Activated T-cell treated with anti-CD3 and anti-CD28 coated beads, Interleukin-2, amount 50 U/mL, for 72 hours (primary cell): ENCODE measurements around the gene CDH18. TPM values are rescaled to one million over a fixed set of nuclear protein-coding genes. Genes with fewer than 3 reads are reported as not detected.

ENCODE experiments used
- ATAC-seq, 2 donors: fragments of 150-1000 bp; cut with Tn5 transposase; replicated peaks in 1 of 2; 2 replicates each; pipeline ENCODE4 v1.10.0; 2021; ENCODE audit warnings: moderate library complexity in 2 of 2, mild to moderate bottlenecking in 1 of 2
- DNase-seq, 2 donors: peaks; one replicate each; pipeline ENCODE4 v3.0.0; 2021 to 2022; ENCODE audit warnings: mixed read lengths in 1 of 2
- H3K27ac Mint-ChIP-seq: one replicate; pipeline ENCODE4 v1.8.0; 2022; ENCODE audit warnings: mild to moderate bottlenecking, moderate library complexity, mixed read lengths
- H3K27me3 Mint-ChIP-seq: one replicate; pipeline ENCODE4 v1.8.0; 2022; ENCODE audit warnings: low read depth, mixed read lengths
- H3K36me3 Mint-ChIP-seq, 2 donors: one replicate each; pipeline ENCODE4 v1.8.0; 2022; ENCODE audit warnings: mixed read lengths in 2 of 2, mild to moderate bottlenecking in 1 of 2; ENCODE audit not compliant: insufficient read depth in 2 of 2
- H3K4me1 Mint-ChIP-seq: one replicate; pipeline ENCODE4 v1.8.0; 2022; ENCODE audit warnings: low read depth, mixed read lengths
- H3K4me3 Mint-ChIP-seq, 2 donors: one replicate each; pipeline ENCODE4 v1.8.0; 2022; ENCODE audit warnings: mild to moderate bottlenecking in 2 of 2, mixed read lengths in 2 of 2, moderate library complexity in 2 of 2
- H3K9me3 Mint-ChIP-seq, 2 donors: one replicate each; pipeline ENCODE4 v1.8.0; 2022; ENCODE audit warnings: mixed read lengths in 2 of 2
- total RNA-seq, 2 donors: library from RNA; stranded (reverse); gene quantifications; one replicate each; pipeline ENCODE4 v1.2.3, GENCODE V29; 2022

The CDH18 gene
- total RNA-seq, 2 donors from 2014 or later, result not detected

DNA sequence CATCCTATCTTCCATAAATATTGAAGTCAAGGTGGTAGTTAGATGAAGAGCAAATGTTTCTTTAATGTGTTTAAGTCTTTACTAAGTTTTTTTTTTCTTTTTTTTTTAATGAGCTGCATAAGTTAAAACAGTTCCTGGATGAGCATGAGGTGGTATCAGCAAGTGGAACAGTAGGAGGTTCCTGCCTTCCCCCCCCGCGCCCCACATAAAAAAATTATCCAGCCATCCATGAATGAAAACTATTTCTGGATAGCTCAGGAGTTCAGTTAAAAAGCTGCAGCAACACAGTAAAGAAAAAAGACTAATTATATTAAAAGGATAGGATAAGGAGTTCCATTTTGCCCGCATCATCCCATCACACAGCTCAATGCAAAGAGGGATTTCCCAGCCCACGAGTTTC is 349.5 kb downstream of the CDH18 start:
- Mint-ChIP-seq H3K36me3 (no peaks in the 10 kb centered on the region), H3K9me3 (peaks cover 4 to 5% of the 10 kb centered on the region in 2 donors), H3K4me1 (no peaks in the 10 kb centered on the region), H3K27ac (no peak overlapping the region), H3K4me3 (no peak overlapping the region), H3K27me3 (no peaks in the 10 kb centered on the region)
- DNase-seq, result no peak
- no peak for ATAC-seq

DNA sequence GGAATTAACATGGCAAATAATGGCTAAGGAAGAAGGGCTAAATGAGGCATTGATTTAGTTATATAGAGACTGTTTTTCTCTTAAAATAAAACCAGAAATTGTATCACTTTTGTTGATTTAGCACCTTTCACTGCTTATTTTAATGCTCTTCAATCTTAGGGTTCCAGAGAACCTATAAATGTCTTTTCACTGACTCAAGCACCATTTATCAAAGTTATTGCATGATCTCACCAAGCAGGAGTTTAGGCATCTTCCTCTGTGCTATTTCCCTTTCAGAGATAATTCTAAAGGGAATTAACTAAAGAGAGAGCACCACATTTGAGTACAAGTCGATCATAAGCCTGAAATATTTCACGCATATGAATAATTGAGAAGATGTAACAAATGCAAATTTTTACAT is 357.1 kb downstream of the CDH18 start:
- no peak overlapping the region for H3K27ac Mint-ChIP-seq
- H3K27me3 Mint-ChIP-seq, result no peaks in the 10 kb centered on the region
- H3K4me1 Mint-ChIP-seq, result no peaks in the 10 kb centered on the region
- no peak overlapping the region for H3K4me3 Mint-ChIP-seq
- no peak for DNase-seq
- no peak for ATAC-seq
- peaks cover 9 to 13% of the 10 kb centered on the region in 2 donors for H3K9me3 Mint-ChIP-seq
- H3K36me3 Mint-ChIP-seq, result no peaks in the 10 kb centered on the region

DNA sequence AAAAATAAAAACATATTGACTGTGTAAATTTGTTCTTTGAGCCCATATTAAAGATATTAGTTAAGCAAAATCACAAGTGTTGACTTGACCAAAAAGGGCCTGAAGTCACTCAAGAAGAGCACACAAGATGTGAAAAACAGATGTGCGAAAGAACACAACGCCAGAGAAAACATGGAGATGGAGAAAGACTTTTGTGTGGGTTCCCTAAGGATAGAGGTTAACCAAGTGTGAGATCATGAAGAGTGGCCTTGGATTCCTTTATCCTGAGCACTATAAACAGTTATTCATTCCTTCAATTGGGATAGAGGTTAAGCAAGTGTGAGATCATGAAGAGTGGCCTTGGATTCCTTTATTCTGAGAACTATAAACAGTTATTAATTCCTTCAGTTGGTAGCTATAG is 361.8 kb downstream of the CDH18 start:
- no peaks in the 10 kb centered on the region for H3K27me3 Mint-ChIP-seq
- H3K27ac Mint-ChIP-seq, result no peak overlapping the region
- H3K4me3 Mint-ChIP-seq, result no peak overlapping the region
- H3K36me3 Mint-ChIP-seq, result no peaks in the 10 kb centered on the region
- peaks cover 14 to 18% of the 10 kb centered on the region in 2 donors for H3K9me3 Mint-ChIP-seq
- no peaks in the 10 kb centered on the region for H3K4me1 Mint-ChIP-seq
- ATAC-seq, result no peak
- no peak for DNase-seq

DNA sequence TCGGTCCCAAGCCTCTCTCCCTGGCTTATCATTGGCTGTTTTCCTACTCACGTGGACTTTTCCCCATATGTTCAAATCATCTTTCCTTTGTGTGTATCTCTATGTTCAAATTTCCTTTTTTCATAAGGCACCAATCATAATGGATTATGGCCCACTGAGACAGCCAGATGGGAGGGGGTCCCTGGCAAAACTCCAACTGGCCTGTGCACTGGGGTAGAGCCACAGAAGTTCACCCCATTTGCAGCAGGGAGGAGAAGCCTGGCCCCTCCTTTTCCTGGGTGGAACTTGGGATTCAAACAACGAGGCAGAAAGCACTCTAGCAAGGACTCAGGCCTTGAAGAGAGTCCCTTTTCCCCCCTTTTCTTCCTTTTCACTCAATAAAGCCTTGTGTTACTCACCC is 362.4 kb downstream of the CDH18 start:
- no peak overlapping the region for H3K4me3 Mint-ChIP-seq
- no peaks in the 10 kb centered on the region for H3K27me3 Mint-ChIP-seq
- DNase-seq (no peak), ATAC-seq (no peak)
- no peak overlapping the region for H3K27ac Mint-ChIP-seq
- no peaks in the 10 kb centered on the region for H3K36me3 Mint-ChIP-seq
- H3K4me1 Mint-ChIP-seq, result no peaks in the 10 kb centered on the region
- peaks cover 14 to 18% of the 10 kb centered on the region in 2 donors for H3K9me3 Mint-ChIP-seq

DNA sequence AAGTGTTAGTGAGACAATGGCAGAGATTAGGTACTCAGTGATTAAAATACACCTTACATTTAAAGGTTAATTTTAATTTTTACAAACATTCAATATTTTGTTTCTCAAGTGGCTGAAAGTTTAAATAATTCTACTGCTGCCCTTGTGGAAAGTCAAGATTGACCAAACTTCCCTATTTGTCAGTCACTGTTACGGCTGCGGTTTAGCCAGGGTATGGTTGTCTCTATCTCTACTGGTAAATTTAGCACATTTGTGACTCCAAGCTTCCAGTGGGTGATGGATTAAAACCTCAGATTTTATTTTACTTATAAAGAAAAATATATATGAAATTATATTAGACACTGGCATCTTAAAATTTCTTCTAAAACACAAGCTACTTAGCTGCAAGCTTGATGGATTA is 368.4 kb downstream of the CDH18 start:
- no peak for DNase-seq
- Mint-ChIP-seq H3K4me1 (no peaks in the 10 kb centered on the region), H3K27ac (no peak overlapping the region), H3K9me3 (peaks cover 9 to 13% of the 10 kb centered on the region in 2 donors), H3K4me3 (no peak overlapping the region), H3K36me3 (no peaks in the 10 kb centered on the region), H3K27me3 (no peaks in the 10 kb centered on the region)
- no peak for ATAC-seq

DNA sequence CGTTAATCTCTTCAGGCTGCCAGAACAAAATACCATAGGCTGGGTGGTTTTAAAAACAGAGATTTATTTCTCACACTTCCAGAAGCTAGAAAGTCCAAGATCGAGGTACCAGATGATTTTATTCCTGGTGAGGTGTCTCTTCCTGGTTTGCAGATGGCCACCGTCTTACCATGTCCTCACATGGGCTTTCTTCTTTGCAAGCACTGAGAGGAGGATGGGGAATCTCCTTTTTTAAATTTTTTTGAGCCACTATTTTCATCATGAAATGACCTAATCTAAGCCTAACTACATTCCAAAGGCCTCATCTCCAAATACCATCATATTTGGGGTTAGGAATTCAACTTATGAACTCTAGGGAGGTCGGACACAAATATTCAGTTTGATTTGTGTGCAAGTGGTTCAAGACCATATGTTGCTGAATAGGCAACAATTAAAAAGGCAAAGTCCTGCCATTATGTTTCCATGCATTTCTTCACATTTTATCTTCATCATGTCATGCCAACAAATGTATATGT is 371.2 kb downstream of the CDH18 start:
- Mint-ChIP-seq H3K4me1 (no peaks in the 10 kb centered on the region), H3K27me3 (no peaks in the 10 kb centered on the region), H3K9me3 (peaks cover 6 to 9% of the 10 kb centered on the region in 2 donors), H3K27ac (no peak overlapping the region), H3K4me3 (no peak overlapping the region), H3K36me3 (no peaks in the 10 kb centered on the region)
- ATAC-seq (no peak), DNase-seq (no peak)

DNA sequence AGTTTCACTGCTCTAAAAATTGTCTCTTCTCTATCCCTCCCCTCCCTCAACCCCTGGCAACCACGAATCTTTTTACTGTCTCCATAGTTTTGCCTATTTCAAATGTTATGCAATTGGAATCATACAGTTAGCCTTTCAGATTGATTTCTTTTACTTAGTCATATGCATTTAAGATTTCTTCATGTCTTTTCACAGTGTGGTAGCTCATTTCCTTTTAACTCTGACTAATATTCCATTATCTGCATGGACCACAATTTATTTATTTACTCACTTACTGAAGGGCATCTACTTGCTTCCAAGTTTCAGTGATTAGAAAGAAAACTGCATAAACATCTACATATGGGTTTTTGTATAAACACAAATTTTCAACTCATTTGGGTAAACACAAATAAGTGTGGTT is 372.3 kb downstream of the CDH18 start:
- DNase-seq, result no peak
- Mint-ChIP-seq H3K36me3 (no peaks in the 10 kb centered on the region), H3K27me3 (no peaks in the 10 kb centered on the region), H3K4me3 (no peak overlapping the region), H3K27ac (no peak overlapping the region), H3K4me1 (no peaks in the 10 kb centered on the region), H3K9me3 (peaks cover 9 to 14% of the 10 kb centered on the region in 2 donors)
- no peak for ATAC-seq

DNA sequence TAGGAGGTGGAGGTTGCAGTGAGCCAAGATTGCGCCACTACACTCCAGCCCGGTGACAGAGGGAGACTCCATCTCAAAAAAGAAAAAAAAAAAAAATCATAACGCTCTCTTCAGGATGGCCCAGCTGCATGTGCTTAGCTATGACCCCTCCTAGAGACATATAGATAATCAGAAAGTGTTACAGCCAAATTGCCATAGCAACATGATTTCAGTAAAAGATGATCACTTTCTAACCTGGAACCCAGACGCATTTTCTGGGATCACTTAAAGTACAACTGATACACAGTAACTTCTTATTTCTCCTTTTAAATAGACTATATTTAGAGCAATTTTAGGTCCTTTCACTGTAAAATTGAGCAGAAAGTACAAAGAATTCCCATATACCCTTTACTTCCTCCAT is 372.9 kb downstream of the CDH18 start:
- no peak for DNase-seq
- Mint-ChIP-seq H3K27me3 (no peaks in the 10 kb centered on the region), H3K4me1 (no peaks in the 10 kb centered on the region), H3K36me3 (no peaks in the 10 kb centered on the region), H3K9me3 (peaks cover 7 to 11% of the 10 kb centered on the region in 2 donors), H3K27ac (no peak overlapping the region), H3K4me3 (no peak overlapping the region)
- ATAC-seq, result no peak

DNA sequence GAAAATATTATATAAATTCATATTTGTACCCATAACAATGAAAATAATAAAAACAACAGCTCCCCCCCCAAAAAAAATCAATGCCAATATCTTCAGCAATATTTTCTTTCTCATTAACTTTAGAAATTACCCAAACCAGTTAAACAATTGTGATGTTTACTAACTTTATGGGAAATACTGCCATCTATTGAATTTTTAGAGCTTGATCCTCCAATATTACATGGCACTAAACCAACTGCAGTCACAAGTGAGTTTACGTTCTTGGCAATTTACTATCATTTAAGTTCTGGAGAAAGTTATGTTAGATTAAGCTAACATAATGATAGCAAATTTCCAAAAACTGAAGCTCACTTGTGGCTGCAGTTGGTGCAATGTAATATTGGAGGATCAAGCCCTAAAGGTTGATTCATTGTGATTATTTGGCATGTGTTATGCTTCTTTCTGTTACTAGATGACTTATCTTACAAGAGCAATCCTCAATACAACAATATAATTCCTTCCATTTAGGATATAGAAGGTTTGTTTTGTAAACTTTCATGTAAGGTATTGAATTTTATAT is 379.5 kb downstream of the CDH18 start:
- no peak for DNase-seq
- peaks cover 6 to 11% of the 10 kb centered on the region in 2 donors for H3K9me3 Mint-ChIP-seq
- no peaks in the 10 kb centered on the region for H3K27me3 Mint-ChIP-seq
- H3K4me1 Mint-ChIP-seq, result no peaks in the 10 kb centered on the region
- H3K4me3 Mint-ChIP-seq, result no peak overlapping the region
- H3K36me3 Mint-ChIP-seq, result no peaks in the 10 kb centered on the region
- no peak for ATAC-seq
- H3K27ac Mint-ChIP-seq, result no peak overlapping the region

DNA sequence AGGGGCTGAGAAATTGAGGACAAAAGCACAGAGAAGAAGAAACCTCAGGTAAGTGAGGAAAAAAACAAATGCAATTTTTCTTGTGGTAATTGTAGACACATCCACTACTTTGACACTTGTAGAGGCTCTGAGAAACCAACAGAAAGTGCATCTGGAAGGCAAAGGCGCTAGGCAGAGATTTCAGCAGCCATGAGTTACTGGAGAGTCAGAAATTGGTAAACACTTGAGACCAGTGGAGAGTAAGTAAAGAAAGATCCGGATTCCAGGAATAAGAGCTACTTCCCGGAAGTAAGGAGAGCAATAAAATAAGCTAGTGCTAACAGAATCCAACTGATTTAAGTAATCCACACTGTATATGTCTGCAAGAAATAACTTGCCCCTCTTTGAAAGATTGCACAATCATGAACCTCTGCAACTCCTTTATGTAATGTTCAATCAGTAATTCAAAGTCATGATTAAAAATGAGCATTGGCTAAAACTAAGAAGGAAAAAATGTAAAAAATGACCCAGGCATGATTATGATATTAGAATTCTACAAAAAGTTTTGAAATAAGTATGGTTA is 382.1 kb downstream of the CDH18 start:
- Mint-ChIP-seq H3K27me3 (no peaks in the 10 kb centered on the region), H3K9me3 (peaks cover 3 to 8% of the 10 kb centered on the region in 2 donors), H3K4me3 (no peak overlapping the region), H3K4me1 (no peaks in the 10 kb centered on the region), H3K36me3 (no peaks in the 10 kb centered on the region), H3K27ac (no peak overlapping the region)
- no peak for ATAC-seq
- no peak for DNase-seq

DNA sequence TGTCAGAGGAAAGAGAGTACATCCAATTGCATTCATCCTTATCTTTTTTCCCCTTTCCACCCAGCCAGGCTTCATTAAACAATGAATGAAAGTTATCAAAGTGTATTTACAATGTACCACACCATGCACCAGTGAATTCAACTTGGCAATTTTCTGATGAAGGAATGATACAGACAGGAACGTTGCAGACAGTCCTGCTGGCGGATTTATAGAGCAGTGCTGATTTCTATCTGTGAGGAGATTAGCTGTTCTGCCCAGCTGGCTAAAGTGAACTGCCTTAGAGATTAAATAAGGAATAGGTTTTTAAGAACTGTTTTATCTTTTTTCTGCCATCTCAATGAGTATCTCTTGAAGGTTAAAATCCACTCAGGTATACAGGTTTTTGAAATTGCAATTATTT is 403.9 kb downstream of the CDH18 start:
- DNase-seq (no peak), ATAC-seq (no peak)
- Mint-ChIP-seq H3K27ac (no peak overlapping the region), H3K36me3 (peaks cover 0 to 2% of the 10 kb centered on the region in 2 donors), H3K4me3 (no peak overlapping the region), H3K27me3 (no peaks in the 10 kb centered on the region), H3K9me3 (peaks cover 8% of the 10 kb centered on the region in 2 donors), H3K4me1 (no peaks in the 10 kb centered on the region)

DNA sequence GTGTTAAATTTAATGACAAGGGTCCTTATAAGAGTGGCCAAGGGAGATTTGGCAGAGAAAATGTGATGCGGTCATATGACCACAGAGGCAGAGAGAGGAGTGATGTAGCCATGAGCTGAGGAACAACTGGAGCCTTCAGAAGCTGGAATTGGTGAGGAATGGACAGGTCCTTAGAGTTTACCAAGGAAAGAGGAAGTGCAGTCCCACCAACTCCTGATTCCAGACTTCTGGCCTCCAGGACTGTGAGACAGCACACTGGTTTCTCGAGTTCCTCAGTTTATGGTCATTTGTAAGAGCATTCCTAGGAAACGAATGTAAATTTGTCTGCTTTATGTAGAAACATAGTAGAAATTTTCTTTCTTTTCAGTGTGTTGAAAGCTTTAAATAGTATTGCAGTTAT is 410.1 kb downstream of the CDH18 start:
- H3K27ac Mint-ChIP-seq, result no peak overlapping the region

DNA sequence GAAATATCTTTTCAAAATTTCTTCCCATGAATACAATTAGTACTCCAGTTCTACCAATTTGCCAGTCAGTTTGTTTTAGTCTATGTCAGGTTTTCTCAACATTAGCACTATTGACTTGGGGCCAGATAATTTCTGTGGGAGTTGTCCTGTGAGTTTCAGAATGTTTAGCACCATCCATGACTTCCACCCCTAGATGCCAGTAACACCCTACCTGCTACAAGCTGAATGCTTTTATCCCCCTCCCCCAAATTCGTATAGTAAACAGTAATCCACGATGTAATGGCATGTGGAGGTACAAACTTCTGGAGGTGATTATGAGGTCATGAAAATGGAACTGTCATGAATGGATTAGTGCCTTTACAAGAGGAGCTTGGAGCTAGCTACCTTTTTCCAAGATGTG is 420.0 kb downstream of the CDH18 start:
- H3K9me3 Mint-ChIP-seq, result peaks cover 9 to 13% of the 10 kb centered on the region in 2 donors
- no peaks in the 10 kb centered on the region for H3K4me1 Mint-ChIP-seq
- ATAC-seq (no peak), DNase-seq (no peak)
- H3K4me3 Mint-ChIP-seq, result no peak overlapping the region
- no peak overlapping the region for H3K27ac Mint-ChIP-seq
- no peaks in the 10 kb centered on the region for H3K36me3 Mint-ChIP-seq
- no peaks in the 10 kb centered on the region for H3K27me3 Mint-ChIP-seq

More for the DNA sequence above, 410.1 kb downstream of the CDH18 start:
- H3K9me3 Mint-ChIP-seq, result peaks cover 1 to 4% of the 10 kb centered on the region in 2 donors
- no peaks in the 10 kb centered on the region for H3K27me3 Mint-ChIP-seq
- H3K4me1 Mint-ChIP-seq, result no peaks in the 10 kb centered on the region
- ATAC-seq (no peak), DNase-seq (no peak)
- no peaks in the 10 kb centered on the region for H3K36me3 Mint-ChIP-seq
- H3K4me3 Mint-ChIP-seq, result no peak overlapping the region

DNA sequence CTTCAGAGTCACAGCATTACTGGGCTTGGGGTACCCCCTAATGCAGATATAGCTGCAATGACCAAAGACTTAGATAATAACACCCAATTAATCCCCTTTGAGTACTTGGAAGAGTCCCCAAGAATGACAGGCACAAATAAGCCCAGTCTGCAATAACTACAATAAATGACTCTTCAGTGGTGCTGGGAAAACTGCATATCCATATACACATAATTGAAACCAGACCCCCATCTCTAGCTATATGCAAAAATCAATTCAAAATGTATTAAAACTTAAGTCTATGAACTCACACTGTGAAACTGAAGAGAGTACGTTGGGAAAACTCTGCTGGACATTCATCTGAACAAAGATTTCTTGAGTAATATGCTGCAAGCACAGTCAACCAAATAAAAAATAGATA is 422.5 kb downstream of the CDH18 start:
- Mint-ChIP-seq H3K9me3 (peaks cover 9 to 12% of the 10 kb centered on the region in 2 donors), H3K27me3 (no peaks in the 10 kb centered on the region), H3K4me3 (no peak overlapping the region), H3K36me3 (no peaks in the 10 kb centered on the region), H3K27ac (no peak overlapping the region), H3K4me1 (no peaks in the 10 kb centered on the region)
- ATAC-seq, result no peak
- DNase-seq, result no peak
